Testis (tissue), 2 donors: Measurements from ENCODE around the gene ZC3HAV1.

ENCODE experiments used
- POLR2A ChIP-seq: fragments of 450-650 bp; IDR thresholded peaks from one replicate; pipeline ENCODE4 v1.6.1; 2017; ENCODE audit warnings: antibody characterized with exemption, mild to moderate bottlenecking, moderate library complexity
- TF ChIP-seq, protein P1 (sequence below), 3 experiments: fragments of 450-650 bp in 2 of 3; fragments of 200-600 bp in 1 of 3; sonication (generic) in 1 of 3; IDR thresholded peaks; one replicate each; pipeline ENCODE4 v1.5.1; 2016 to 2019; ENCODE audit warnings: antibody characterized with exemption in 3 of 3, mild to moderate bottlenecking in 2 of 3, moderate library complexity in 1 of 3

DNA sequence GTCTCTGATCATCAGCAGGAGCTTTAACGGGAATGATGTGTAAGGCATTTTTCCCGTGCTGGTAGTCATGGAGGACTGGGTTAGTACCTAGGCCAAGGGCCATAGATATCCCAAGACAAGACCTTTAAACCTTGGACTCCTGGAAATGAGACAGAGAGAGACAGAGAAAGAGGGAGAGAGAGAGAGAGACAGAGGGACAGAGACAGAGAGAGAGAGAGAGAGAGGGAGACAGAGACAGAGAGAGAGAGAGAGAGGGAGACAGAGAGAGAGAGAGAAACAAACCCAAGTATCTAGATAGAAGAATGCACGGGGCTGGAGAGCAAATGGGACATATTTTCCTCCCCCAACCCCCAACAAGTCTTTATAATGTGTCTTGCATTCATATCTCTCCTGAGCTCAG is 22.3 kb downstream of the ZC3HAV1 start:
- TF ChIP-seq, protein P1, sequence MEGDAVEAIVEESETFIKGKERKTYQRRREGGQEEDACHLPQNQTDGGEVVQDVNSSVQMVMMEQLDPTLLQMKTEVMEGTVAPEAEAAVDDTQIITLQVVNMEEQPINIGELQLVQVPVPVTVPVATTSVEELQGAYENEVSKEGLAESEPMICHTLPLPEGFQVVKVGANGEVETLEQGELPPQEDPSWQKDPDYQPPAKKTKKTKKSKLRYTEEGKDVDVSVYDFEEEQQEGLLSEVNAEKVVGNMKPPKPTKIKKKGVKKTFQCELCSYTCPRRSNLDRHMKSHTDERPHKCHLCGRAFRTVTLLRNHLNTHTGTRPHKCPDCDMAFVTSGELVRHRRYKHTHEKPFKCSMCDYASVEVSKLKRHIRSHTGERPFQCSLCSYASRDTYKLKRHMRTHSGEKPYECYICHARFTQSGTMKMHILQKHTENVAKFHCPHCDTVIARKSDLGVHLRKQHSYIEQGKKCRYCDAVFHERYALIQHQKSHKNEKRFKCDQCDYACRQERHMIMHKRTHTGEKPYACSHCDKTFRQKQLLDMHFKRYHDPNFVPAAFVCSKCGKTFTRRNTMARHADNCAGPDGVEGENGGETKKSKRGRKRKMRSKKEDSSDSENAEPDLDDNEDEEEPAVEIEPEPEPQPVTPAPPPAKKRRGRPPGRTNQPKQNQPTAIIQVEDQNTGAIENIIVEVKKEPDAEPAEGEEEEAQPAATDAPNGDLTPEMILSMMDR (IDR thresholded peaks at IDR 0.05), result no peak
- TF ChIP-seq POLR2A, result no peak
